ENCODE measurements around the gene PIK3IP1.

- TF ChIP-seq, protein P1, sequence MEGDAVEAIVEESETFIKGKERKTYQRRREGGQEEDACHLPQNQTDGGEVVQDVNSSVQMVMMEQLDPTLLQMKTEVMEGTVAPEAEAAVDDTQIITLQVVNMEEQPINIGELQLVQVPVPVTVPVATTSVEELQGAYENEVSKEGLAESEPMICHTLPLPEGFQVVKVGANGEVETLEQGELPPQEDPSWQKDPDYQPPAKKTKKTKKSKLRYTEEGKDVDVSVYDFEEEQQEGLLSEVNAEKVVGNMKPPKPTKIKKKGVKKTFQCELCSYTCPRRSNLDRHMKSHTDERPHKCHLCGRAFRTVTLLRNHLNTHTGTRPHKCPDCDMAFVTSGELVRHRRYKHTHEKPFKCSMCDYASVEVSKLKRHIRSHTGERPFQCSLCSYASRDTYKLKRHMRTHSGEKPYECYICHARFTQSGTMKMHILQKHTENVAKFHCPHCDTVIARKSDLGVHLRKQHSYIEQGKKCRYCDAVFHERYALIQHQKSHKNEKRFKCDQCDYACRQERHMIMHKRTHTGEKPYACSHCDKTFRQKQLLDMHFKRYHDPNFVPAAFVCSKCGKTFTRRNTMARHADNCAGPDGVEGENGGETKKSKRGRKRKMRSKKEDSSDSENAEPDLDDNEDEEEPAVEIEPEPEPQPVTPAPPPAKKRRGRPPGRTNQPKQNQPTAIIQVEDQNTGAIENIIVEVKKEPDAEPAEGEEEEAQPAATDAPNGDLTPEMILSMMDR (IDR thresholded peaks at IDR 0.05): no peak
- TF ChIP-seq POLR2A (IDR thresholded peaks at IDR 0.05): no peak
Measured at GRCh38 chr22:31289344-31289743, 2.9 kb downstream of the PIK3IP1 start.
